Mesodermal cell (in vitro differentiated cells): ENCODE results near the gene CDK17.
A peak's percentile ranks its signal among the peaks of the same experiment; 100 is the strongest.
"Not testable (repeated sequence)": the region's sequence is repeated elsewhere in the genome, so short reads cannot be mapped to it uniquely, and the experiment has no call there.

Experiments
- H3K27ac ChIP-seq: 2 replicates; pipeline ENCODE4 v1.7.0; 2013; ENCODE audit warnings: mild to moderate bottlenecking, low read depth, low read length, moderate library complexity; ENCODE audit not compliant: severe bottlenecking
- H3K36me3 ChIP-seq: 2 replicates; pipeline ENCODE4 v1.7.1; 2013; ENCODE audit warnings: mild to moderate bottlenecking, low read length, moderate library complexity; ENCODE audit not compliant: control insufficient read depth, insufficient read depth
- H3K4me1 ChIP-seq: one replicate; pipeline ENCODE4 v1.7.1; 2013; ENCODE audit warnings: mild to moderate bottlenecking, low read length; ENCODE audit not compliant: insufficient read depth, control insufficient read depth, poor library complexity, severe bottlenecking
- H3K4me3 ChIP-seq: 2 replicates; pipeline ENCODE4 v1.7.0; 2013; ENCODE audit warnings: low read length, control low read depth, mild to moderate bottlenecking; ENCODE audit not compliant: insufficient read depth, poor library complexity, severe bottlenecking; ENCODE audit errors: extremely low read depth
- H3K9me3 ChIP-seq: 2 replicates; pipeline ENCODE4 v1.7.1; 2013; ENCODE audit warnings: mild to moderate bottlenecking, low read length, moderate library complexity; ENCODE audit not compliant: control insufficient read depth
- WGBS, 2 experiments: methylation state at CpG; one replicate each; pipeline ENCODE4 v1.1.5; 2013; ENCODE audit warnings: missing lambda C conversion rate in 2 of 2; ENCODE audit not compliant: insufficient coverage in 2 of 2; 5-methylcytosine and 5-hydroxymethylcytosine counted together

Gene CDK17

DNA sequence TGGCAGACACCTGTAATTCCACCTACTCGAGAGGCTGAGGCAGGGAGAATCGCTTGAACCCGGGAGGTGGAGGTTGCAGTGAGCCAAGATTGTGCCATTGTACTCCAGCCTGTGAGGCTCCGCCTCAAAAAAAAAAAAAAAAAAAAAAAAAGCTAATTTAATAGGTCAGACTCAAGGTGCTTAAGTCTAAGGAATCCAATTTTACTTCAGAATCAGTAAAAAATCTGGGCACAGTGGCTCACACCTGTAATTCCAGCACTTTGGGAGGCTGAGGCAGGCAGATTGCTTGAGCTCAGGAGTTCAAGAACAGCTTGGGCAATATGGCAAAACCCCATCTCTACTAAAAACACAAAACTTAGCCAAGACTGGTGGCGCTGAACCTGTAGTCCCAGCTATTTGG lies 7.0 kb downstream of the CDK17 start:
- H3K36me3 ChIP-seq, result peaks cover 26% of the 10 kb centered on the region
- not testable (repeated sequence) for H3K4me1 ChIP-seq, H3K9me3 ChIP-seq, H3K27ac ChIP-seq, H3K4me3 ChIP-seq
- 80 to 100% methylated on average over 1 of the region's 5 CpGs for WGBS, 2 experiments

DNA sequence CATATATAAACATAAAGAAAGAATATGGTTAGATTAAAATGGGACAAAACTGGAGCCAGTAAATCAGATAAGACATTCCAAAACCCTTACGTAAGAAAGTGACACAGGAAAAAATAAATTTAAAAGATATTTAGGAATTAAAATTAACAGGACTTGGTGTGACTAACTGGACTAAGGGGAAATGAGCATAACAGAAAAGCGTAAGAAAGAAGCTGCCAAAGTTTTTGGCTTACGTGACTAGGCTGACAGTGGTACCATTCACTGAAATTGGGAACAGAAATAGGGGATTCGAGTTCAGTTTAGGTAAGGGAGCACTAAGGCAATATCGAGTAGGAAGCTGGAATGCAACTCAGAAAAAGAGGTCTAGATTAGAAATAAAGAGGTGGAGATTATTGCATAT lies 7.8 kb downstream of the CDK17 start:
- H3K4me3 ChIP-seq, result no peak overlapping the region
- H3K36me3 ChIP-seq, result peaks cover 26% of the 10 kb centered on the region
- H3K4me1 ChIP-seq, result peaks cover 7% of the 10 kb centered on the region
- WGBS, 2 experiments, result 85 to 96% methylated on average over 4 of the region's 5 CpGs
- H3K27ac ChIP-seq, result no peak overlapping the region
- peaks cover 2% of the 10 kb centered on the region for H3K9me3 ChIP-seq

DNA sequence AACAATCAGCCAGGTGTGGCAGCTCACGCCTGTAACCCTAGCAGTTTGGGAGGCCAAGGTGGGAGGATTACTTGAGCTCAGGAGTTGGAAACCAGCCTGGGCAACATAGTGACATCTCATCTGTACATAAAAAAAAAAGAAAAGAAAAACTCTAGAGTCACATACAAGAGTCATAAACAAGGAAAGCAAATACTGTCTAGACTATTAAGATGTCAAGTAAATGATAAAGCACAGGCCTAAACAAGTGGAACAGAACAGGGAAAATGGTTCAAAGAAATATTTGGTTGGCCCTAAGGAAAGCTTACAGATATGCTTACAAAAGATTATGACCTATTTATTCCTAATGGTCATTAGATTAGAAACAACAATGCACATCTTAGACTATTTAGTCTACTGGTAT lies 12.3 kb downstream of the CDK17 start:
- Histone ChIP-seq H3K4me3 (no peak overlapping the region), H3K4me1 (peaks cover 1% of the 10 kb centered on the region), H3K27ac (no peak overlapping the region), H3K36me3 (peaks cover 38% of the 10 kb centered on the region), H3K9me3 (peaks cover 2% of the 10 kb centered on the region)
- no CpG with 5 or more reads among the region's 1 CpG for WGBS, 2 experiments

DNA sequence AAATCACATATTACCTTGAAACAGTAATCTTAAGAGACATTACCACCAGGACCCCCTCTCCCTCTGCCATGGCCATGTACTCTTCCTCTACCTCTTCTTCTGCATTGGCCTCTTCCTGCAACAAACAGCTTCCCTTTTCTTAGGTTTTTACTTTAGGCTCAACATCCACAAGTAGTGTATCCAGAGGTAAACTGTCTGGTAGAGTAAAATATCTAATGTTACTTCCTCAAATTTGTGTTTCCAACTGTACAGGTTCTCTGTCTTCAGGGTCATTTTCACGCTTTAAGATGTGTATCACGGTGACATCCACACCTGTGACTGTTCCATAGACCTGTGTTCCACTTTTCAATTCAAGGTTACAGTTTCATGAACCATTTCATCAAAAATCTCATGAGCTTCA lies 13.4 kb downstream of the CDK17 start:
- WGBS, 2 experiments, result 93 to 100% methylated on average over 2 of the region's 2 CpGs
- peaks cover 37% of the 10 kb centered on the region for H3K36me3 ChIP-seq
- no peaks in the 10 kb centered on the region for H3K4me1 ChIP-seq
- H3K4me3 ChIP-seq, result no peak overlapping the region
- no peak overlapping the region for H3K27ac ChIP-seq
- H3K9me3 ChIP-seq, result peaks cover 2% of the 10 kb centered on the region

DNA sequence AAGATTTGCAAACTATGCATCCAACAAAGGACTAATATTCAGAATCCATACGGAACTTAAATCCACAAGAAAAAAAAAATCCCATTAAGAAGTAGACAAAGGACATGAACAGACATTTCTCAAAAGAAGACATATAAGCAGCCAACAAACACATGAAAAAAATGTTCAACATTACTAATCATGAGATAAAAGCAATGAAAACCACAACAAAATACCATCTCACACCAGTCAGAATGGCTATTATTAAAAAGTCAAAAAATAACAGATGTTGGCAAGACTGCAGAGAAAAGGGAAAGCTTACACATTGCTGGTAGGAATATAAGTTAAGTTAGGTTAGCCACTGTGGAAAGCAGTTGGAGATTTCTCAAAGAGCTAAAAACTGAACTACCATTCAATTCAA lies 16.2 kb downstream of the CDK17 start:
- Histone ChIP-seq H3K4me1 (no peaks in the 10 kb centered on the region), H3K36me3 (peaks cover 26% of the 10 kb centered on the region), H3K4me3 (no peak overlapping the region), H3K27ac (no peak overlapping the region), H3K9me3 (no peaks in the 10 kb centered on the region)
- WGBS, 2 experiments, result no CpG with 5 or more reads among the region's 1 CpG

DNA sequence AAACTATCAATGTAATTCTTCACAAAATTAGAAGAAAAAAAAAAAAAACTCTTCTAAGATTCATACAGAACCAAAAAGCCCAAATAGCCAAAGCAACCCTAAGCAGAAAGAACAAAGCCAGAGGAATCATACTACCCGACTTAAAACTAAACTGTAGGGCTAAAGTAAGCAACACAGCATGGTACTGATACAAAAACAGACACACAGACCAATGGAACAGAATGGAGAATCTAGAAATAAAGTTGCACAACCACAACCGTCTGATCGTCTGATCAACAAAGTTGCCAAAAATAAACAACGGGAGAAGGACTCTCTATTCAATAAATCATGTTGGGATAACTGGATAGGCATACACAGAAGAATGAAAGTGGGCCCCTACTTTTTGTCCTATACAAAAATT lies 16.9 kb downstream of the CDK17 start:
- peaks cover 26% of the 10 kb centered on the region for H3K36me3 ChIP-seq
- H3K4me1 ChIP-seq, result no peaks in the 10 kb centered on the region
- no peak overlapping the region for H3K4me3 ChIP-seq
- 89 to 100% methylated on average over 1 to 3 of the region's 4 CpGs for WGBS, 2 experiments
- no peak overlapping the region for H3K27ac ChIP-seq
- no peaks in the 10 kb centered on the region for H3K9me3 ChIP-seq

DNA sequence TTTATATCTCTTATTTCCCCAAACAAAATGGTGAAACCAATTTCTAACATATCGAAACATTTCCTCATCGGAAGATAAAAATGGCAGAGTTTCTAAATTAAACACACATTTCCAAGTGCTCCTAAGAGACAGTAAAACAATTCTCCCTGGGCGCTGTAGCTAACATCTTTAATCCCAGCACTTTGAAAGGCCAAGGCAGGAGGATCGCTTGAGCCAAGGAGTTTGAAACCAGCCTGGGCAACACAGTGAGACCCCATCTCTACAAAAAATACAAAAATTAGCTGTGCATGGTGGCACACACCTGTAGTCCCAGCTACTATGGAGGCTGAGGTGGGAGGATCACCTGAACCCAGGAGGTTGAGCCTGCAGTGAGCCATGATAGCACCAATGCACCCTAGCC lies 20.5 kb downstream of the CDK17 start:
- not testable (repeated sequence) for H3K4me3 ChIP-seq, H3K4me1 ChIP-seq, H3K9me3 ChIP-seq, H3K27ac ChIP-seq, H3K36me3 ChIP-seq
- WGBS, 2 experiments, result 93 to 100% methylated on average over 3 of the region's 4 CpGs

DNA sequence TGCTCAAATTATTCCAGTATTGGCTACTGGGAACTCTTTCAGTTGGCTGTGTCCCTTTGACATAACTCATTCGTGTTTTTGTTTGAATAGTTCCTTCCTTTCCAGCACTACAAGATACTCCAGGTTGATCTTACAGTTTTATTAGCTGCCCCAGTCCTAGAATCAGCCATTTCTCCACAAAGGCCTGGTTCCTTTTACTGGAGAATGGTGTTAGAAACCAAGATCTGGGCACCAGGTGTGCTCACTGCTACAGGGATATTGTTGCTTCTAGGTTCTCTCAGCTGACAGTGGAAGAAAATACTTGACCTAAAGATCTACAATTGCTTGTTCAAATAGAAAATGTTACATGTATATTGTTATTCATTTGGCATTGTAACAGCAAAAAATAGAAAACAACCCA lies 21.9 kb downstream of the CDK17 start:
- no peaks in the 10 kb centered on the region for H3K36me3 ChIP-seq
- no peak overlapping the region for H3K27ac ChIP-seq
- no peak overlapping the region for H3K4me3 ChIP-seq
- 78% methylated on average over 1 of the region's 1 CpG; no CpG with 5 or more reads in 1 of the 2 experiments for WGBS, 2 experiments
- H3K4me1 ChIP-seq, result no peaks in the 10 kb centered on the region
- no peaks in the 10 kb centered on the region for H3K9me3 ChIP-seq

DNA sequence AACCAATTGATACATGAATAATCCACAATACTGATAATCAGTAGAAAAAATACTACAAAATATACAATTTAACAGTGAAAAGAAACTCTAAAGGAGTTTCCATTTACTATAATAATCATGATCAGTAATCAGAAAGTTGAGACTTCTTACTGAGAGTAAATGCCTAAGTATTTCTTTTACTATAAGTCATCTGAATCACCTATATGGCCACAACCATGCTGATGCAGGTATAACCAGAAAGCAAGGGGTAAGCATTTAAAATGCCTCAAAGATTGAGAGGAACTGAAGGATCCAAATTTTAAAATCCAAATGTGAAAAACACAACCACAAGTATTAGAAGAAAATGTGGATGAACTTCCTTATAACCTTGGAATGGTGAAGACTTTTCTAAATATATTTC lies 23.4 kb downstream of the CDK17 start:
- Histone ChIP-seq H3K27ac (no peak overlapping the region), H3K36me3 (no peaks in the 10 kb centered on the region), H3K9me3 (no peaks in the 10 kb centered on the region), H3K4me3 (no peak overlapping the region), H3K4me1 (peaks cover 9% of the 10 kb centered on the region)

DNA sequence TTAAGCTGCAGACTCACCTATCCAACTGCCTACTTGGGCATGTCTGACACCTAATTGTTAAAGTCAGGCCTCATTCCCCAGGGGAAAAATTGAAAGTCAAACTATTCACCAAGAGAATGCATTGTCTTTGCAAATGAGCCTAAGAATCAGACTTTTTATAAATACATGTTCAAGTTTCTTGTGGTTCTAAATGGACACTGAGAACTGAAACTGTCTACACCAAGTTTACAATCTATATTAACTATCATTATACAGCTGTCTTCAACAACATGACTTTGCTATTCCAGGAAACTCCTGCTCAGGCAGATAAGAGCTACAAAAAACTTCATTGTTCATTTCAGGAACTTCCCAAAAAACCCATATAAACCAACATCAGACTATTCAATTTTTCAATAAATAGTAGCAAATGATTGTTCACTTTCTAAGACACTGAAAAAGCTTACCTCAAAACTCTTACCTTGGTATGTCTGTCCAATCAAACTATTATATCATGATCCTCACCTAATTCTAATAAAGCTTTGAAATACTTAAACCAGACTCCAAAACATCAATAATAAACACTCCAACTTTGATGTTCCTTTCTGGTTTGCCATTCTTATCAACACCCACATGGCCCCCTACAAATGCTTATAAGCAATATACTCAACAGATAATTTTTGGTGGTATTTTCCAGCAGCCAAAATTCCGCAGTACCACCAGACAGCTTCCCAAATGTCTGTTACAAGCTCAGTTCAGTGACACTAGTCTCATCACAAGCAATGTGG lies 24.2 kb downstream of the CDK17 start:
- Histone ChIP-seq H3K27ac (peak overlapping the region; percentile 31), H3K4me3 (no peak overlapping the region), H3K9me3 (no peaks in the 10 kb centered on the region), H3K4me1 (peaks cover 14% of the 10 kb centered on the region), H3K36me3 (no peaks in the 10 kb centered on the region)
- no CpG with 5 or more reads among the region's 1 CpG for WGBS, 2 experiments

DNA sequence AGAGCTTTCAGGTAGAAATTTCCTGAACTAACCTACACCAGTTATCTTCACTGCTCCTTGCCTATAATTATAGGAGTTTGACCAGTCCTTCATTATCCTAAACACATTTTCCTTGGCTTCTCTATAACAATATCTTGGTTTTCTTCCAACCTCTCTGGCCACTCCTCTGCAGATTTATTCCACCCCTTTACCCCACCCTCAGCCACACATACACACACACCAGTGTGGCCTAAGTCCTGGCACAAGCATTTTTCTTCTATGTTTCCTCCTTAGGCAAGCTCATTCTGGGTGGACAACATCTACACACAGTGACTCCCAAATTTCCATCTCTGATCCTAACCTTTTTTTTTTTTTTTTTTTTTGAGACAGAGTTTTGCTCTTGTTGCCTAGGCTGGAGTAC lies 25.1 kb downstream of the CDK17 start:
- H3K4me3 ChIP-seq, result no peak overlapping the region

More for the DNA sequence above, 25.1 kb downstream of the CDK17 start:
- Histone ChIP-seq H3K27ac (no peak overlapping the region), H3K36me3 (no peaks in the 10 kb centered on the region), H3K4me1 (peaks cover 22% of the 10 kb centered on the region), H3K9me3 (no peaks in the 10 kb centered on the region)
